ENCODE measurements around the gene LAMP1.
"Not testable (repeated sequence)": the region's sequence is repeated elsewhere in the genome, so short reads cannot be mapped to it uniquely, and the experiment has no call there.

LAMP1 gene

GRCh38 chr13:113357529-113357928 is 60.5 kb downstream of the LAMP1 start:
- no peak for DNase-seq

GRCh38 chr13:113358653-113359190 is 61.7 kb downstream of the LAMP1 start:
- no peak for DNase-seq

DNA sequence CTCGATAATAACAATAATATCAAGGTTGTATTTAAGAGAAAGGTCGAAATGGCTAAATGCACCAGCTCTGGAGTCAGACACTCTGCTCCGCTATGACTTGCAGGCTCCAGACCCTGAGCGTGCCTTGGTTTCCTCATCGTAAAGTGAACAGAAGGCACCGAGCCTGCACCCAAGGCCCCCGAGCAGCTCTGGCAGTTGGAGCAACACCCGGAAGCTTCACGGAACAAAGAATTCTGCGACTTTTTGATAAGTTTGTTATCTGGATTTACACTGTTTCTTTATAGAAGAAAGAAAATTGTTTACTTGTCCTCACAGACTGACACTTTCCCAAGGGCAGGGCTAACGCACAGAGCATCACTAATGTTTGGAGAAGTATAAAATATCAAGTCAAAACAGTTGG is 62.5 kb downstream of the LAMP1 start:
- DNase-seq, result no peak

- no peak for DNase-seq
Measured at GRCh38 chr13:113360446-113360845, 63.4 kb downstream of the LAMP1 start.

GRCh38 chr13:113361406-113361805 is 64.4 kb downstream of the LAMP1 start:
- no peak for DNase-seq

DNA sequence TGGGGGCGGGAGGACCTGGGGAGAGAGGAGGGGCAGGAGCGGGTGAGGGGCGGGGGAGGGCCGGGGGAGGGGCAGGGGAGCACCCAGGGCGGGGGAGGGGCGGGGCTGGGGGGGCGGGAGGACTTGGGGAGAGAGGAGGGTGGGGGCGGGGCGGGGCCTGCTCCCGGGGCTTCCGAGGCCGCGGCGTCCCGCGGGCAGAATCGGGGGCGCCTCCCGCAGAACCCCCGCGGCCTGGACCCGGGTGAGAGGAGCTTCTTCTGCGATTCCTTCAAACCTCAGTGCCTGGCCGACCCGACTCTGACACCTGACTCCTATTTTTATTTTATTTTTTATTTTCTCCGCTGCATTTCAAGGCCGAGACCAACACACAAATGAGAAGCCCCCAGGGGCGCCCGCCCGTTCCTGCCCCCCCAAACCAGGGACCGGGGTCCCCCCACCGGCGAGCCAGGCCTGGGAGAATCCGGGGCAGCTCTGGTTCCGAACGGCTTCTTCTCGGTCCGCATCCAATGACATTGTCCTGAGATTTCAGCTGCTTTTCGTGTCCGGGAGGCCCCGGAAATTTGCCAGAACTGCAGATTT is 67.4 kb downstream of the LAMP1 start:
- DNase-seq, result no peak

DNA sequence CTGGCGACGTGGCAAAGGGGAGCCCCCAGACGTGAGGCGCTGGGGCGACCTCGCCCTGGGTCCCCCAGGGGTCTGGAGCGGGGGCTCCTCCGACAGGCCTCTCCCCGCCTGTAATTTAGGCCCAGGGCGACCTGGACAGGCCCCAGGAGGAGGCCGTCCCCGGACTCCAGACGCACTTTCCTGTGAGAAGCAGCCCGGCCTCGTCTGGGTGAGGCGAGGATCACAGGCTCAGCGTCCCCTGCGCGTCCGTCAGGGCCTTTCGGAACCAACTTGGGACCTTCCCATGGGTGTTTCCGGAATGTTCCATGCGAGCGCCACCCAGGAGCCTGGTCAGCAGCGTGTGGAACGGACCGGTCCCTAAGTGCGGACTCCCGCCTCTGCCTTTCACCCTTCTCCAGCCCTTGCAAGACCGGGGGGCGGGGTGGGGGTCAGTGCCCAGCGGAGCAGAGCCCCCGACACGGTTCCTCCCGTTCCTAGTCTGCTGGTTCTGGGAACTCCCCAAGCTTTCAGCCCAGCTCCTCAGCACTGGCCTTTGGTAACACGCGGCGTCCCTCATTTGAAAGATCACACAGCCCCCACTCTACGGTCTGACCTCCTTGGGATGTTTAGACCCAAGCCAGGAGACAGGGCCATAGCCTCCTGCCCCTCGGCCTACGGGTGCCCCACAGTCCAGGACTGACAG is 68.0 kb downstream of the LAMP1 start:
- no peak for DNase-seq

- DNase-seq, result no peak
Measured at GRCh38 chr13:113365583-113365970, 68.5 kb downstream of the LAMP1 start.

GRCh38 chr13:113365971-113366588 is 69.0 kb downstream of the LAMP1 start:
- no peak for DNase-seq

DNA sequence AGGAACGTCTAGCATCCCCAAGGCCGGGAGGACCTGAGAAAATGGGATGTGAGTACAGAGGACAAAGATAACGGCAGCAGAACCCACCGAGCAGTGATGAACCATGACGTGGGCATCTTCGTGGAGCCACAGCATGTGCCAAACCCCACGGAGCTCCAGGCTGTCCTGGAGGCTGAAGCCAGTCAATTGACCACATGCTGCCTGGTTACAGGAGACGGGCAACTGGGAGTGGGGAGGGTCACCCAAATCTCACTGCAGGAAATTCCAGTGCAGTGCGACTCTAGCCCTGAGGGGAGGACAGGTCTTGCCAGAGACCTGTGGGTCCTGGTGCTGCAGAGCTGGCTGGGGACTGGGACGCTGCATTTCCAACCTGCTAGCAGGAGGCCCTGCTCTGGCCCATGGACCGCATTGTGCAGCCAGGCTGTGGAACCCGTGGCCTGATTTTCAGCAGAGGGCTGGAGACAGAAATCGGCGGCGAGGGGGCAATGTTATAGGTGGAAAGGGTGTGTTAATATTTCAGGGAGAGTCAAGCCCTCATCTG is 70.1 kb downstream of the LAMP1 start:
- no peak for DNase-seq

DNA sequence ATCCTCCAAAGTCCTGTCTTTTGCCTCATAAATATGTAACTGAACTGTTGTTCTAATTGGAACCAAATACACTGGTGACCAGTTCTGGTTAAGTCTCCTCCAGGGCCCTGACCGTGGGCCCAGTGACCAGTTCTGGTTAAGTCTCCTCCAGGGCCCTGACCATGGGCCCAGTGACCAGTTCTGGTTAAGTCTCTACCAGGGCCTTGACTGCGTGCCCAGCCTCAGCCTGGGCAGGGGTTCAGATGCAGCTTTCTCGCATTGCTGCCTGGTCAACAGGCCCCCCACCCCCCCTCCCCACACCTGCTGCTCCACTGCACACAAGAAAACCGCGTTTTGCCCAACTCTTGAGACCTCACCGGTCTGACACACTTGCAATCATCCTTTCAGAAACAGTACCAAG is 70.7 kb downstream of the LAMP1 start:
- no peak for DNase-seq

DNA sequence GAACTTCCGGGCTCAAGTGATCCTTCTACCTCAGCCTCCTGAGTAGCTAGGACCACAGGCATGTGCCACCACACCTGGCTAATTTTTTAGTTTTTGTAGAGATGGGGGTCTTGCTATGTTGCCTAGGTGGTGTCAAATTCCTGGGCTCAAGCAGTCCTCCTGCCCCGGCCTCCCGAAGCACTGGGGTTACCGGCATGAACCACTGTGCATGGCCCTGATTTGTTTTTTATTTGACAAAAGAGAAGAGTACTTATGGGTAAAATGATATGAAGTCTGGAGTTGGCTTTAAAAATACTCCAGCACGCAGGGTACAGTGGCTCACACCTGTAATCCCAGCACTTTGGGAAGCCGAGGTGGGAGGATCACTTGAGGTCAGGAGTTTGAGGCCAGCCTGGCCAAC is 71.3 kb downstream of the LAMP1 start:
- DNase-seq, result not testable (repeated sequence)

DNA sequence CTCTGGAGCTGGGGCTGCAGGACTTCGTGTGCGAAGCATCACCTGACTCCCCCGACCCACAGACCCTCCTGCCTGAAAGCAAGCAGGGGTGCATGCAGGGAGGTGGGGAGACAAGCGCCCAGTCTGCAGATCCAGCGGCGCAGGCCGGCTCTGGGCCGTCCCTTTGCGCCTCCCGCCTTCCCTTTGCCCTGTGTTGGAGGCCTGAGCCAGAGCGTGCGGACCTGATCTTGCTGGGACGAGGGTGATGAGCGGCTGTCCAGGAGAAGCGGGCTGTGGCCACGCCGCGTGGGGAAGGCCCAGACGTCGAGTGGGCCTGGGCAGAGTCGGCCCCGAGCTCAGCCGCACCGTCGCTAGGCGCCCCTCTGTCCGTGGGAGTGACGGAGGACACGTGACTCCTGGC is 72.2 kb downstream of the LAMP1 start:
- DNase-seq, result no peak

GRCh38 chr13:113369881-113370280 is 72.8 kb downstream of the LAMP1 start:
- no peak for DNase-seq

GRCh38 chr13:113371061-113371460 is 74.0 kb downstream of the LAMP1 start:
- no peak for DNase-seq

DNA sequence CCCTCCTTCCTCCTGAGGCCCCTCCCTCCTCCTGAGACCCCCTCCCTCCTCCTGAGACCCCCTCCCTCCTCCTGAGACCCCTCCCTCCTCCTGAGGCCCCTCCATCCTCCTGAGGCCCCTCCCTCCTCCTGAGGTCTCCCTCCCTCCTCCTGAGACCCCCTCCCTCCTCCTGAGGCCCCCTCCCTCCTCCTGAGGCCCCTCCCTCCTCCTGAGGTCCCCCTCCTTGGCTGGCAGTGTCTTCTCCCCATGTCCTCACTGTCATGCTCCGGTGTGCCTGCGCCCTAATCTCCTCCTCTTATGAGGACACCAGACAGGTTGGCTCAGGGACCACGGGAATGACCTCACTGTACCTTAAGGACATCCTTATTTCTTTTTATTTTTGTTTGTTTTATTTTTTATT is 74.7 kb downstream of the LAMP1 start:
- DNase-seq, result not testable (repeated sequence)

All from NCI-H187 (cell line).